HS-27A (cell line): ENCODE results near the gene PLEKHA1.

Experiments used
- DNase-seq: peaks from one replicate; pipeline ENCODE4 v3.0.0-alpha.2; 2012; ENCODE audit warnings: low read depth, missing footprints

Gene PLEKHA1

GRCh38 chr10:122480146-122480833 lies 105.8 kb downstream of the PLEKHA1 start:
- no peak for DNase-seq

GRCh38 chr10:122481296-122482056 lies 107.0 kb downstream of the PLEKHA1 start:
- no peak for DNase-seq
